Fibroblast of peridontal ligament (primary cell): ENCODE data around the gene FAM76B.
A peak's percentile ranks its signal among the peaks of the same experiment; 100 is the strongest.

Experiments
- DNase-seq: peaks from one replicate; pipeline ENCODE4 v3.0.0-alpha.2; 2010; ENCODE audit errors: extremely low read depth

The FAM76B gene

GRCh38 chr11:95792200-95792599 is 2.6 kb upstream of the FAM76B start:
- no peak for DNase-seq

- no peak for DNase-seq
Observed at GRCh38 chr11:95791709-95792033, 2.1 kb upstream of the FAM76B start.

GRCh38 chr11:95790933-95791708 is 1.5 kb upstream of the FAM76B start:
- DNase-seq: peak; percentile 50

GRCh38 chr11:95790123-95790932 is 746 bp upstream of the FAM76B start, which contains the start of gene CEP57:
Gene CEP57 (plus strand): TSS chr11:95790498. CDS start chr11:95790699, 201 bp downstream.
- DNase-seq: peak; percentile 99

- DNase-seq: peak; percentile 40
Observed at GRCh38 chr11:95788921-95789505, 569 bp downstream of the FAM76B start.

GRCh38 chr11:95780544-95780943 is 9.0 kb downstream of the FAM76B start:
- no peak for DNase-seq

GRCh38 chr11:95778699-95779098 is 10.9 kb downstream of the FAM76B start:
- DNase-seq: no peak

- no peak for DNase-seq
Observed at GRCh38 chr11:95776859-95777258, 12.7 kb downstream of the FAM76B start.

- no peak for DNase-seq
Observed at GRCh38 chr11:95768521-95768920, 21.1 kb downstream of the FAM76B start.

GRCh38 chr11:95767498-95767897 is 22.1 kb downstream of the FAM76B start:
- DNase-seq: peak; percentile 86

GRCh38 chr11:95766701-95767100 is 22.9 kb downstream of the FAM76B start:
- DNase-seq: no peak

- DNase-seq: peak; percentile 86
Observed at GRCh38 chr11:95764267-95764898, 25.2 kb downstream of the FAM76B start.

GRCh38 chr11:95762534-95762933 is 27.0 kb downstream of the FAM76B start:
- DNase-seq: peak; percentile 31

GRCh38 chr11:95760941-95761340 is 28.6 kb downstream of the FAM76B start:
- no peak for DNase-seq

- DNase-seq: no peak
Observed at GRCh38 chr11:95751515-95751914, 38.1 kb downstream of the FAM76B start.

- DNase-seq: no peak
Observed at GRCh38 chr11:95750101-95750500, 39.5 kb downstream of the FAM76B start.

- DNase-seq: no peak
Observed at GRCh38 chr11:95739108-95739938, 50.3 kb downstream of the FAM76B start.

GRCh38 chr11:95736809-95737208 is 52.8 kb downstream of the FAM76B start:
- DNase-seq: peak; percentile 69

- DNase-seq: peak; percentile 35
Observed at GRCh38 chr11:95736355-95736754, 53.2 kb downstream of the FAM76B start.

GRCh38 chr11:95734009-95734572 is 55.5 kb downstream of the FAM76B start:
- DNase-seq: peak; percentile 12
